Glutamatergic neuron (in vitro differentiated cells): Measurements from ENCODE around the gene SRGN. TPM values are rescaled to one million over a fixed set of nuclear protein-coding genes. Genes with fewer than 3 reads are reported as not detected.

Source experiments
- DNase-seq: peaks from one replicate; pipeline ENCODE4 v3.0.0; 2022
- H3K27ac Mint-ChIP-seq: one replicate; pipeline ENCODE4 v1.8.0; 2020; ENCODE audit warnings: mild to moderate bottlenecking, mixed read lengths, inconsistent platforms; ENCODE audit not compliant: unreplicated experiment
- H3K27me3 Mint-ChIP-seq: one replicate; pipeline ENCODE4 v1.8.0; 2020; ENCODE audit warnings: mild to moderate bottlenecking, moderate library complexity, mixed read lengths, inconsistent platforms; ENCODE audit not compliant: unreplicated experiment
- H3K36me3 Mint-ChIP-seq: one replicate; pipeline ENCODE4 v1.8.0; 2020; ENCODE audit warnings: mild to moderate bottlenecking, mixed read lengths, inconsistent platforms; ENCODE audit not compliant: unreplicated experiment
- H3K4me1 Mint-ChIP-seq: one replicate; pipeline ENCODE4 v1.8.0; 2020; ENCODE audit warnings: mild to moderate bottlenecking, low read depth, mixed read lengths, inconsistent platforms; ENCODE audit not compliant: unreplicated experiment
- H3K4me3 Mint-ChIP-seq: one replicate; pipeline ENCODE4 v1.8.0; 2020; ENCODE audit warnings: mild to moderate bottlenecking, mixed read lengths, inconsistent platforms; ENCODE audit not compliant: unreplicated experiment
- H3K9me3 Mint-ChIP-seq: one replicate; pipeline ENCODE4 v1.8.0; 2020; ENCODE audit warnings: mild to moderate bottlenecking, moderate library complexity, mixed read lengths, inconsistent platforms; ENCODE audit not compliant: unreplicated experiment
- CTCF ChIP-seq: fragments of 200-600 bp; sonication (generic); IDR thresholded peaks from one replicate; pipeline ENCODE4 v1.5.0; 2021; ENCODE audit not compliant: partially characterized antibody, unreplicated experiment
- total RNA-seq: library from RNA; stranded (reverse); fragmentation: NEBNext Ultra II Directional; extraction: Animal tissue kit (Norgen Biotek cat#: 25700); gene quantifications from one replicate; pipeline ENCODE4 v1.2.1, GENCODE V29; 2021; ENCODE audit not compliant: unreplicated experiment

The SRGN gene
- total RNA-seq, 1 donor from 2014 or later, result not detected

GRCh38 chr10:69061305-69062161 is 26.4 kb upstream of the SRGN start:
- no peaks in the 10 kb centered on the region for H3K27me3 Mint-ChIP-seq
- TF ChIP-seq CTCF, result no peak
- no peak overlapping the region for H3K4me3 Mint-ChIP-seq
- no peaks in the 10 kb centered on the region for H3K9me3 Mint-ChIP-seq
- no peaks in the 10 kb centered on the region for H3K4me1 Mint-ChIP-seq
- H3K27ac Mint-ChIP-seq, result no peak overlapping the region
- DNase-seq, result no peak
- H3K36me3 Mint-ChIP-seq, result no peaks in the 10 kb centered on the region

- Mint-ChIP-seq H3K36me3 (no peaks in the 10 kb centered on the region), H3K9me3 (no peaks in the 10 kb centered on the region), H3K27ac (no peak overlapping the region), H3K4me3 (no peak overlapping the region), H3K4me1 (no peaks in the 10 kb centered on the region), H3K27me3 (no peaks in the 10 kb centered on the region)
- TF ChIP-seq CTCF, result no peak
- no peak for DNase-seq
Measured at GRCh38 chr10:69062901-69063300, 25.0 kb upstream of the SRGN start.

GRCh38 chr10:69064762-69065328 is 23.1 kb upstream of the SRGN start:
- Mint-ChIP-seq H3K4me1 (no peaks in the 10 kb centered on the region), H3K9me3 (no peaks in the 10 kb centered on the region), H3K4me3 (no peak overlapping the region), H3K36me3 (no peaks in the 10 kb centered on the region), H3K27me3 (peaks cover 2% of the 10 kb centered on the region), H3K27ac (no peak overlapping the region)
- TF ChIP-seq CTCF, result no peak
- DNase-seq, result no peak

GRCh38 chr10:69065406-69066361 is 22.2 kb upstream of the SRGN start:
- Mint-ChIP-seq H3K27me3 (peaks cover 2% of the 10 kb centered on the region), H3K36me3 (no peaks in the 10 kb centered on the region), H3K4me3 (no peak overlapping the region), H3K27ac (no peak overlapping the region), H3K9me3 (peaks cover 2% of the 10 kb centered on the region), H3K4me1 (no peaks in the 10 kb centered on the region)
- no peak for TF ChIP-seq CTCF
- no peak for DNase-seq
